Measurements from ENCODE around the gene VLDLR.

- TF ChIP-seq CTCF (IDR thresholded peaks at IDR 0.05) (no peak), POLR2AphosphoS5 (IDR thresholded peaks at IDR 0.05; ENCODE audit: low read depth, low read length) (no peak), SIN3A (IDR thresholded peaks at IDR 0.05; ENCODE audit: borderline replicate concordance, insufficient read depth, low read depth, low read length) (no peak)
Observed at GRCh38 chr9:2605246-2605645, 16.3 kb upstream of the VLDLR start.
